ENCODE measurements around the gene SDR9C7.
"Not testable (repeated sequence)": the region's sequence is repeated elsewhere in the genome, so short reads cannot be mapped to it uniquely, and the experiment has no call there.

Gene SDR9C7

GRCh38 chr12:56933826-56934625 is at the start of gene SDR9C7:
Gene SDR9C7, minus strand, starts transcription at chr12:56934408. Its CDS starts 147 bp downstream, at chr12:56934261.
- DNase-seq (ENCODE audit: low read depth): no peak

- DNase-seq (ENCODE audit: low read depth): no peak
Observed at GRCh38 chr12:56983386-56983785, 49.2 kb upstream of the SDR9C7 start.

- DNase-seq (ENCODE audit: low read depth): not testable (repeated sequence)
Observed at GRCh38 chr12:56982578-56983236, 48.5 kb upstream of the SDR9C7 start.

- no peak for DNase-seq (ENCODE audit: low read depth)
Observed at GRCh38 chr12:56980941-56981530, 46.8 kb upstream of the SDR9C7 start.

- no peak for DNase-seq (ENCODE audit: low read depth)
Observed at GRCh38 chr12:56980268-56980667, 46.1 kb upstream of the SDR9C7 start.

- no peak for DNase-seq (ENCODE audit: low read depth)
Observed at GRCh38 chr12:56979628-56980027, 45.4 kb upstream of the SDR9C7 start.

GRCh38 chr12:56978397-56979138 is 44.4 kb upstream of the SDR9C7 start:
- no peak for DNase-seq (ENCODE audit: low read depth)

- not testable (repeated sequence) for DNase-seq (ENCODE audit: low read depth)
Observed at GRCh38 chr12:56977361-56977760, 43.2 kb upstream of the SDR9C7 start.

- not testable (repeated sequence) for DNase-seq (ENCODE audit: low read depth)
Observed at GRCh38 chr12:56974224-56974623, 40.0 kb upstream of the SDR9C7 start.

GRCh38 chr12:56968910-56969309 is 34.7 kb upstream of the SDR9C7 start:
- not testable (repeated sequence) for DNase-seq (ENCODE audit: low read depth)

- DNase-seq (ENCODE audit: low read depth): not testable (repeated sequence)
Observed at GRCh38 chr12:56965997-56966642, 31.9 kb upstream of the SDR9C7 start.

- not testable (repeated sequence) for DNase-seq (ENCODE audit: low read depth)
Observed at GRCh38 chr12:56965124-56965523, 30.9 kb upstream of the SDR9C7 start.

GRCh38 chr12:56963557-56963956 is 29.3 kb upstream of the SDR9C7 start:
- DNase-seq (ENCODE audit: low read depth): not testable (repeated sequence)

- DNase-seq (ENCODE audit: low read depth): not testable (repeated sequence)
Observed at GRCh38 chr12:56962247-56962646, 28.0 kb upstream of the SDR9C7 start.

GRCh38 chr12:56958422-56958821 is 24.2 kb upstream of the SDR9C7 start:
- DNase-seq (ENCODE audit: low read depth): no peak

GRCh38 chr12:56957229-56958052 is 23.2 kb upstream of the SDR9C7 start, which contains the start of gene RDH16:
Gene RDH16, minus strand, starts transcription at chr12:56957608. Its CDS starts 146 bp downstream, at chr12:56957462.
- no peak for DNase-seq (ENCODE audit: low read depth)

GRCh38 chr12:56955631-56956256 is 21.5 kb upstream of the SDR9C7 start:
- DNase-seq (ENCODE audit: low read depth): no peak

GRCh38 chr12:56954958-56955355 is 20.7 kb upstream of the SDR9C7 start:
- DNase-seq (ENCODE audit: low read depth): no peak

- DNase-seq (ENCODE audit: low read depth): no peak
Observed at GRCh38 chr12:56954057-56954957, 20.1 kb upstream of the SDR9C7 start.
